Left renal pelvis (tissue), 4 donors: Measurements from ENCODE around the gene HRH1. TPM values are rescaled to one million over a fixed set of nuclear protein-coding genes. Genes with fewer than 3 reads are reported as not detected.
"Not testable (repeated sequence)": the region's sequence is repeated elsewhere in the genome, so short reads cannot be mapped to it uniquely, and the experiment has no call there.

Experiments
- DNase-seq, 4 donors: peaks; one replicate each; pipeline ENCODE4 v3.0.0-alpha.2; 2013; ENCODE audit warnings: low read depth in 4 of 4, low spot score in 3 of 4
- polyA plus RNA-seq, 4 donors: library from polyadenylated mRNA; unstranded; fragments of 120-200 nt; gene quantifications; one replicate each; pipeline ENCODE4 v1.2.1, GENCODE V29; 2013; ENCODE audit not compliant: insufficient read length in 4 of 4

Gene HRH1, protein sequence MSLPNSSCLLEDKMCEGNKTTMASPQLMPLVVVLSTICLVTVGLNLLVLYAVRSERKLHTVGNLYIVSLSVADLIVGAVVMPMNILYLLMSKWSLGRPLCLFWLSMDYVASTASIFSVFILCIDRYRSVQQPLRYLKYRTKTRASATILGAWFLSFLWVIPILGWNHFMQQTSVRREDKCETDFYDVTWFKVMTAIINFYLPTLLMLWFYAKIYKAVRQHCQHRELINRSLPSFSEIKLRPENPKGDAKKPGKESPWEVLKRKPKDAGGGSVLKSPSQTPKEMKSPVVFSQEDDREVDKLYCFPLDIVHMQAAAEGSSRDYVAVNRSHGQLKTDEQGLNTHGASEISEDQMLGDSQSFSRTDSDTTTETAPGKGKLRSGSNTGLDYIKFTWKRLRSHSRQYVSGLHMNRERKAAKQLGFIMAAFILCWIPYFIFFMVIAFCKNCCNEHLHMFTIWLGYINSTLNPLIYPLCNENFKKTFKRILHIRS
- 10 to 100 TPM in 1 of 4 donors, 1 to 10 TPM in 3; 2.2 to 11.6 (median 3.1) TPM for polyA plus RNA-seq

GRCh38 chr3:11154036-11154952 is at the start of gene HRH1:
TSS of gene HRH1 (plus strand) at chr3:11154493. CDS start at chr3:11259038, 104,545 bp downstream.
- DNase-seq: no peak

DNA sequence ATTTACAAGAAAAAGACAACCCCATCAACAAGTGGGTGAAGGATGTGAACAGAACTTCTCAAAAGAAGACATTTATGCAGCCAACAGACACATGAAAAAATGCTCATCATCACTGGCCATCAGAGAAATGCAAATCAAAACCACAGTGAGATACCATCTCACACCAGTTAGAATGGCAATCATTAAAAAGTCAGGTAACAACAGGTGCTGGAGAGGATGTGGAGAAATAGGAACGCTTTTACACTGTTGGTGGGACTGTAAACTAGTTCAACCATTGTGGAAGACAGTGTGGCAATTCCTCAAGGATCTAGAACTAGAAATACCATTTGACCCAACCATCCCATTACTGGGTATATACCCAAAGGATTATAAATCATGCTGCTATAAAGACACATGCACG is 41.0 kb upstream of the HRH1 start:
- not testable (repeated sequence) for DNase-seq

GRCh38 chr3:11115548-11115947 is 38.7 kb upstream of the HRH1 start:
- DNase-seq: no peak

DNA sequence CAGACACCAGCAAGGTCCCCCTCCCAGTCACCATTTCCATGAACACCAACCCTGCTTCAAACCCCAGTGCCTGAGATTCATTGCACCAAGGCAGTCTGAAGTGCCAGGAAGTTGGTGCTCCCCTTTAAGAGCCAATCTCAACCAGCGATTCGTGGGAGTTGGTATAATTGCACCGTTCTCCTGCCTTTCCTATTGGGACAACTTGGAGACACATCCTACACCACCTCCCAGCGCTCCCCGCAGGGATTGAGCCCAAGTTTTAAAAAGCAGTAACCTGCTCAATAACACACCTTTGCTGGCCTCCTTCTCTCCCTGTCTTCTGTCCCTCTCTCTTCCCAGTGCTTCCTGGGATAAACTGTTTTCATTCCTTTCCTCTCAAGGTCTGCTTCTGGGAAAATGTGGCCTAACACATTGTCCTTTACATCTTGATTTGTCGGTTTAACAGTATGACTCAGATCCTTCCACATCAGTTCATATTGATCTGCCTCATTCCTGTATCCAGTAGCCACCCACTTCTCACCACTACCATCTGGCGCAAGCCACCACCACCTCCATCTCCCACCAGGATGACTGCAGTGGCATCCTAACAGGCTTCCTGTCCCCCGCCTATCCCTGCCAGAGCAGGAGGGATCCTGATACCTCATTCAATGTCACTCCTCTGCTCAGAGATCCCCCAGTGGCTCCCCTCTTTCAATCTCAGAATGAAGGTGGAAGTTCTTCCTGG is 37.8 kb upstream of the HRH1 start:
- no peak for DNase-seq

DNA sequence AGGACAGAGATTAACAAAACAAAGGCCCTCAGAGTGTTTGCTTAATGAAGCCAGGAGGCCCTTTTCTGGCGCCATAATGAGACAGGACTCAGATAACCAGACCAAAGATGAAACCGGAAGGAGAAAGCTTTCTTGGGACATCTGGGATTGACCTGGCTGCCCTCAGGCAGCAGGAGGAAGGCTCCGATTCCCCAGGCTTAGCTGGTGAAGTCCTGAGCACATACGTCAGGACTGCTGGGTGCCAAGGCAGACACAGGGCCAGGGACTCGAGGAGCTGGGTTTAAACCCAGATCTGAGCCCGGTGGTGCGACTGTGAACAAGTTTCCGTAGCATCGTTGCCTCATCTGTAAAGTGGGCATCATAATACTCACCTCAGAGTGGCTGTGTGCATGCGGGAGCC is 36.7 kb upstream of the HRH1 start:
- DNase-seq: no peak

- no peak for DNase-seq
These were observed 36.1 kb upstream of the HRH1 start for GRCh38 chr3:11118181-11118682.

GRCh38 chr3:11120091-11120805 is 34.0 kb upstream of the HRH1 start:
- DNase-seq: no peak

DNA sequence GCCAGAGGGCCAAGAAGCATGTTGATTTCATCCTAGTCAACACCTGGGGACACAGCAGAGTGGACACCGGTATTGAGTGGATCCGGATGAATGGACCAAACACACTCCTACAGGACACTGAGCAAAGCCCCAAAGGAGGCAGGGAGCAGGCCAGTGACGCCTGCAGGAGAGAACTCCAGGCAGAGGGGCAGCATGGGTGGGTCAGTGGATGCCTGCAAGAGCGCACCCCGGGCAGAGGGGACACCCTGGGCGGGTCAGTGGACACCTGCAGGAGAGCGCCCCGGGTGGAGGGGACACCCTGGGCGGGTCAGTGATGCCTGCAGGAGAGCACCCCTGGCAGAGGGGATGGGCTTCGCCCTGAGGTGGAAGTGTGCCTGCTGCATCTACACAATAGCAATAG is 27.6 kb upstream of the HRH1 start:
- DNase-seq: no peak

DNA sequence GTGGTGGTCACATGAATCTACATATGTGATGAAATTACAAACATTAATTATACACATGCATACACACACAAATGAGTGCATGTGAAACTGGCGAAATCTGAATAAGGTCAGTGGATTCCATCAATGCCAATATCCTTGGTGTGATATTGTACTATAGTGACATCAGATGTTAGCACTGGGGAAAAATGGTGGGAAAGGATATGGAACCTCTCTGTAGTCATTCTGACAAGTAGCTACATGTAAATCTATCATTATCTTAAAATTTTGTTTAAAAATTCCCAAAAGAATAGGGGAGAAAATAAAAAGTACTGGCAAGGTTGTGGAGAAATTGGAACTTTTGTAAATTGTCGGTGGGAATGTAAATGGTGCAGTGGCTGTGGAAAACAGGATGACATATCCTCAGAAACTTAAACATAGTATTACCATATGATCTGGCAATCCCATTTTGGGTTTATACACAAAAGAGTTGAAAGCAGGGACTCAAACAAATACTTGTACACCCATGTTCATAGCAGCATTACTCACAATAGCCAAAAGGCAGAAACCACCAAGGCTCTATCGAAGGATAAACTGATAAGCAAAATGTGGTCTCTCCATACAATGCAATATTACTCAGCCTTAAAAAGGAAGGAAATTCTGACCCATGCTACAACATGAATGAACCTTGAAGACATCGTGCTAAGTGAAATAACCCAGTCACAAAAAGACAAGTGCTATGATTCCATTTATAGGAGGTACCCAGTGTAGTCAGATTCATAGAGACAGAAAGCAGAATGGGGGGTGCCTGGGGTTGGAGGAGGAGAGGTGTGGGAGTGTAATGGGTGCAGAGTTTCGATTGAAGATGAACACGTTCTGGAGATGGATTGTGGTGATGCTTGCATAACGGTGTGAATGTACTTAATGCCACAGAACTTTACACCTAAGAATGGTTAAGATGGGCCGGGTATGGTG is 25.3 kb upstream of the HRH1 start:
- DNase-seq: no peak

DNA sequence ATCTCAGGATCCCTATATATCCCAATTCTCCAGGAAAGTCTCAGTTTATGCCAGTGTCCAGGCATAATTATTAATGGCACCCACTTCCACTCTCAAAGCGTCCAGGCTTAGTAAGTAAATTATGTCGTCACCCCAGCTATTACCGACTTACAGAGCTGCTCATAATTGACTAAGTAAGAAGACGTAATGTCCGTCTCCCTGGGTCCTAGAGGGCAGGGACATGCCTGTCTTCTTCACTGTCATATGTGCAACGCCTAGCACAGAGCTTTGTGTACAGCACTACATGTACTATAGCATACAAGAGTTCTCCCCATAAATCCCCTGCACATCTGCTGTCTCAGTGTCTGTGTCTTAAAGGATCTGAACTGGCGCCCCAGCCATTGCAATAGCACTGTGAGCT is 23.9 kb upstream of the HRH1 start:
- DNase-seq: no peak

GRCh38 chr3:11131371-11131770 is 22.9 kb upstream of the HRH1 start:
- no peak for DNase-seq

GRCh38 chr3:11131886-11132285 is 22.4 kb upstream of the HRH1 start:
- DNase-seq: not testable (repeated sequence)

- DNase-seq: no peak
These were observed 21.4 kb upstream of the HRH1 start for GRCh38 chr3:11132861-11133260.

DNA sequence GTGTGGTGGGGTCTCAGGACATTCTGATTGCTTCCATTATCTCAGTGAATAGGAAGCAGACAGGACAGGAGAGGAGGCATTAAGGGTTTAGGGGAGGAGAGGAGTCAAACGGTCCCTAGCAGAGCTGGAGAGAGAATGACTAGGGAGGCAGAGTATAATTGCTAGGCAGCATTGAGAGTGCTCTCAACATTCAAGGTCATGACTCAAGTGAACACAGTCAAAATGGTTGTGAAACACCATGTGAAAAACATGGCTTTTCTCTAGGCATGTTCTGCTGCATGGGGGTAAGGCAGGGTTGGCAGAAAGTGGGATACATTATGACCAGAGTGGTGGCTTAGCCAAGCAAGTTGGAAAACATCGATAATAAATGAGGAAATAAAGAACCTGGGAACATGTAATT is 19.5 kb upstream of the HRH1 start:
- DNase-seq: no peak

DNA sequence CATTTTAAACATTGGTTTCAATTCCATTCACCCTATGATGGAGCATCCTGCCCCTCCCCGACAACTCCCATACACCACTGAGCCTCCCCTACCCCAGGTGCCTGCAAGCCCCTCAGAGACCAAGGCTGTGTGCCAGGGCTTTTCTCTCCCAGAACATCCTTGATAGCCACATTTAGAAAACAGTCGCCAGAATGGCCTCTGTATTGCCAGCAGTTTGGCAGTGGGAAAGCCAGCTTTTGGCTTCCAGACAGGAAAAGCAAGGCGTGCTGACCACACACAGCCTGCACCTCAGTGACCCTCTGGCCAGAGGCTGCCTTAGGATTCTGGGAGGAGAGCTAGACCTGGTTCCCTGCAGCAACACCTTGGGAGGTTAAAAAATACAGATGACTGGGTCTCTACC is 18.2 kb upstream of the HRH1 start:
- no peak for DNase-seq

DNA sequence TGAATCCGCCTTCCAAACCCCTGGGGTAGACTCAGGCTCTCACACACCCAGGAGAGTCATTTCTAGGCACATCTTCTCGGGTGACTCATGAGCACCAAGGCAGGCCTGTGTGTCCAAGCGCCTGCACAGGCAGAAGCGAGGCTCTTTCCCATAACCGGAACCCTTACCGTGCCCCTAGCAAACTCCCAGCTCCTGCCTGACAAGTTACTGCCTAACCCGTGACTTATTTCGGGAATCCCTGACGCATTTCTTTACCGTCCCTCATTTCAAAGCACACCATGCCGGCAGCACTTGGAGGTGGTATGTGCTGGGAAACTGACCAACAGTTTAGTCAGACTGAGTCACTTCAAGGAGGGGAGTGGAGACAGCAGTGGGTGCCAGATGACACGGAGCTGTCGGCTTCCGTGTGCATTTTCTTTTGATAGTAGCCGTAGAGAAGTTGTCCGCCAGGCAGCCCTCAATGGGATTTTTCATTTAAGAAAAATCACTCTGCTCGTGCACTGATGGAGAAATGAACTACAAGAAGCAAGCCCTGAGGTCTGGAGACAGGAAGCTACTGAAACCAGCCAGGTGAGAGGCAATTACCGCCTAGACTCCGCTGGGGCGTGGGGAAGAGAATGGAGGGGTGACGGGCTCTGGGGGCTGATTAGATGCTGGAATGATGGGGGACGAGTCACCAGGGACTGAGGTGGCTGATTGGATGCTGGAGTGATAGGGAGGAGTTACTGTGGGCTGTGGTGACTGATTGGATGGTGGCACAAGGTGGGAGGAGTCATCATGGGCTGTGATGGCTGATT is 17.3 kb upstream of the HRH1 start:
- DNase-seq: no peak

GRCh38 chr3:11137627-11137959 is 16.7 kb upstream of the HRH1 start:
- DNase-seq: no peak

- no peak for DNase-seq
These were observed 15.9 kb upstream of the HRH1 start for GRCh38 chr3:11138371-11138770.
